Cardiac muscle cell (in vitro differentiated cells and primary cell): ENCODE data around the gene PLA2G4B. TPM values are rescaled to one million over a fixed set of nuclear protein-coding genes. Genes with fewer than 3 reads are reported as not detected.

Experiments used
- DNase-seq, 2 donors: peaks; one replicate each; pipeline versions ENCODE4 v3.0.0 to v3.0.0-alpha.2; 2010 to 2017; ENCODE audit warnings: low read depth in 1 of 2, low spot score in 1 of 2
- H3K27ac ChIP-seq: fragments of 200-600 bp; sonication (generic); 2 replicates; pipeline ENCODE4 v1.5.1; 2016
- H3K27me3 ChIP-seq: fragments of 200-600 bp; sonication (generic); 2 replicates; pipeline ENCODE4 v1.6.0; 2016; ENCODE audit warnings: control low read depth
- H3K36me3 ChIP-seq: fragments of 200-600 bp; sonication (generic); 2 replicates; pipeline ENCODE4 v1.5.1; 2016; ENCODE audit warnings: control low read depth
- H3K4me1 ChIP-seq: fragments of 200-600 bp; sonication (generic); 2 replicates; pipeline ENCODE4 v1.8.1; 2017; ENCODE audit warnings: low read depth, mild to moderate bottlenecking, mixed run types
- H3K4me3 ChIP-seq: fragments of 200-600 bp; sonication (generic); 2 replicates; pipeline ENCODE4 v1.5.1; 2016; ENCODE audit warnings: mild to moderate bottlenecking
- H3K9me3 ChIP-seq: fragments of 200-600 bp; sonication (generic); 2 replicates; pipeline ENCODE4 v1.5.1; 2017; ENCODE audit warnings: low read depth, mild to moderate bottlenecking, control low read depth
- CTCF ChIP-seq: IDR thresholded peaks from 2 replicates; pipeline ENCODE4 v1.5.1; 2012; ENCODE audit warnings: low read depth, mild to moderate bottlenecking, low read length
- polyA plus RNA-seq: library from polyadenylated mRNA; unstranded; fragments of >200 nt; fragmentation: Nextera tagmentation; extraction: Ambion mirVana; gene quantifications from 2 replicates; pipeline ENCODE4 v1.2.1, GENCODE V29; 2016
- total RNA-seq: library from RNA; depleted of rRNA; stranded (reverse); fragments of >200 nt; gene quantifications from 2 replicates; pipeline ENCODE4 v1.2.3, GENCODE V29; 2016

The PLA2G4B gene
- total and polyA plus RNA-seq, 2 experiments from 2014 or later: 20.1 to 29.1 TPM

GRCh38 chr15:41869770-41870688 is 31.4 kb downstream of the PLA2G4B start:
- no peak overlapping the region for H3K27ac ChIP-seq
- no peaks in the 10 kb centered on the region for H3K27me3 ChIP-seq
- no peak for TF ChIP-seq CTCF
- H3K36me3 ChIP-seq: no peaks in the 10 kb centered on the region
- no peaks in the 10 kb centered on the region for H3K9me3 ChIP-seq
- H3K4me1 ChIP-seq: peaks cover 16% of the 10 kb centered on the region
- no peak overlapping the region for H3K4me3 ChIP-seq
- no peak for DNase-seq

- TF ChIP-seq CTCF: no peak
- Histone ChIP-seq H3K27ac (no peak overlapping the region), H3K4me1 (peaks cover 15% of the 10 kb centered on the region), H3K27me3 (no peaks in the 10 kb centered on the region), H3K9me3 (no peaks in the 10 kb centered on the region), H3K36me3 (no peaks in the 10 kb centered on the region), H3K4me3 (no peak overlapping the region)
- peak in 1 of 2 donors; percentile 60 for DNase-seq
Observed at GRCh38 chr15:41870689-41871081, 32.0 kb downstream of the PLA2G4B start.

GRCh38 chr15:41871175-41871905 is 32.7 kb downstream of the PLA2G4B start:
- Histone ChIP-seq H3K27ac (no peak overlapping the region), H3K36me3 (no peaks in the 10 kb centered on the region), H3K4me1 (peaks cover 9% of the 10 kb centered on the region), H3K9me3 (no peaks in the 10 kb centered on the region), H3K4me3 (no peak overlapping the region), H3K27me3 (no peaks in the 10 kb centered on the region)
- no peak for TF ChIP-seq CTCF
- DNase-seq: no peak

- H3K27me3 ChIP-seq: no peaks in the 10 kb centered on the region
- no peak for TF ChIP-seq CTCF
- no peak overlapping the region for H3K4me3 ChIP-seq
Observed at GRCh38 chr15:41872166-41872747, 33.6 kb downstream of the PLA2G4B start.

GRCh38 chr15:41873711-41874110 is 35.1 kb downstream of the PLA2G4B start:
- no peak for DNase-seq
- H3K27ac ChIP-seq: no peak overlapping the region
- peaks cover 9% of the 10 kb centered on the region for H3K4me1 ChIP-seq
- TF ChIP-seq CTCF: no peak
- no peaks in the 10 kb centered on the region for H3K27me3 ChIP-seq
- H3K4me3 ChIP-seq: no peak overlapping the region
- no peaks in the 10 kb centered on the region for H3K9me3 ChIP-seq
- no peaks in the 10 kb centered on the region for H3K36me3 ChIP-seq

More at GRCh38 chr15:41872166-41872747, 33.6 kb downstream of the PLA2G4B start:
- Histone ChIP-seq H3K27ac (no peak overlapping the region), H3K4me1 (peaks cover 9% of the 10 kb centered on the region), H3K36me3 (no peaks in the 10 kb centered on the region), H3K9me3 (no peaks in the 10 kb centered on the region)
- DNase-seq: no peak
